Natural killer cell (primary cell): ENCODE measurements around the gene IL2RG. TPM values are rescaled to one million over a fixed set of nuclear protein-coding genes. Genes with fewer than 3 reads are reported as not detected.

Experiments
- ATAC-seq, 3 donors: fragments of 150-1000 bp in 2 of 3; fragments of 200-7000 bp in 1 of 3; cut with Tn5 transposase; 1 replicate in 1 of 3; 2 replicates in 2 of 3; pipeline ENCODE4 v1.10.0; 2021; ENCODE audit warnings: mild to moderate bottlenecking in 2 of 3, moderate library complexity in 2 of 3
- DNase-seq, 2 donors: peaks; one replicate each; pipeline versions ENCODE4 v3.0.0 to v3.0.0-alpha.2; 2013 to 2021; ENCODE audit warnings: mixed read lengths in 1 of 2
- H3K27ac ChIP-seq: one replicate; pipeline ENCODE4 v1.5.1; 2013; ENCODE audit warnings: mild to moderate bottlenecking, low read length
- H3K27me3 ChIP-seq: one replicate; pipeline ENCODE4 v1.6.1; 2013; ENCODE audit warnings: low read length; ENCODE audit not compliant: control insufficient read depth, insufficient read depth
- H3K36me3 ChIP-seq: one replicate; pipeline ENCODE4 v1.6.1; 2013; ENCODE audit warnings: low read length; ENCODE audit not compliant: control insufficient read depth, insufficient read depth
- H3K4me1 ChIP-seq: one replicate; pipeline ENCODE4 v1.6.1; 2013; ENCODE audit warnings: low read length; ENCODE audit not compliant: control insufficient read depth, insufficient read depth
- H3K4me3 ChIP-seq: one replicate; pipeline ENCODE4 v1.5.1; 2013; ENCODE audit warnings: low read length
- H3K9me3 ChIP-seq: one replicate; pipeline ENCODE4 v1.6.1; 2013; ENCODE audit warnings: low read length; ENCODE audit not compliant: control insufficient read depth, insufficient read depth
- H3K27ac Mint-ChIP-seq, 2 donors: one replicate each; pipeline ENCODE4 v1.8.0; 2022; ENCODE audit warnings: mild to moderate bottlenecking in 2 of 2, mixed read lengths in 2 of 2, moderate library complexity in 1 of 2
- H3K27me3 Mint-ChIP-seq, 2 donors: one replicate each; pipeline ENCODE4 v1.8.0; 2022; ENCODE audit warnings: low read depth in 2 of 2, mixed read lengths in 2 of 2
- H3K36me3 Mint-ChIP-seq: one replicate; pipeline ENCODE4 v1.8.0; 2022; ENCODE audit warnings: mixed read lengths
- H3K4me1 Mint-ChIP-seq, 2 donors: one replicate each; pipeline ENCODE4 v1.8.0; 2022; ENCODE audit warnings: mixed read lengths in 2 of 2
- H3K4me3 Mint-ChIP-seq: one replicate; pipeline ENCODE4 v1.8.0; 2022; ENCODE audit warnings: mild to moderate bottlenecking, moderate library complexity, mixed read lengths
- H3K9me3 Mint-ChIP-seq, 2 donors: one replicate each; pipeline ENCODE4 v1.8.0; 2022; ENCODE audit warnings: mixed read lengths in 2 of 2
- WGBS: methylation state at CpG from one replicate; pipeline ENCODE4 v1.1.7; 2013; ENCODE audit warnings: missing lambda C conversion rate; ENCODE audit not compliant: insufficient coverage; 5-methylcytosine and 5-hydroxymethylcytosine counted together
- intact Hi-C: fragments of 100-400 bp; cut with micrococcal nuclease; formaldehyde crosslinking; loops from one replicate; pipeline ENCODE4 v1.14.2; 2022
- total RNA-seq, 4 donors: library from RNA; stranded (reverse); fragments of 120-200 nt in 1 of 4; gene quantifications; one replicate each; pipeline versions ENCODE4 v1.2.3 to v1.2.4, GENCODE V29; 2013 to 2022
- TF ChIP-seq, protein P1 (sequence below): fragments of 200-600 bp; IDR thresholded peaks from one replicate; pipeline ENCODE4 v1.8.0; 2022; ENCODE audit warnings: antibody characterized with exemption

Gene IL2RG
- total RNA-seq, 3 donors from 2014 or later (not counting 1 experiment from before 2014, with no cell fraction given): 506 to 577 (median 550) TPM

DNA sequence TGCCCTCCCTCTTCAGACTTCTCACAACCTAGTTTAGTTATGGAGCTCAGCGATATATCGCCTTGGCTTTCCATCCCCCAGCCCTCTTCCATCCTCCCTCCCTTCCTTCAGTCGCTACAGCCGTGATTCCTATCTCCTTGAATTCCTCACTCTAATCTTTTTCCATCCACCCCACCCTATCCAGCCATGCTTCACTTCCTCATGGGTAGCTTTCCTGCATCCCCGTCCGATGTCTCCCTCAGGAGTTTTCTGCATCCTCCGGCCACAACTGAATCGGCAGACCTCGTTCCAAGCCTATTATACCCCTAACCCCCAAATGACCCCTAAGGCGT lies 43.7 kb downstream of the IL2RG start:
- Histone ChIP-seq H3K4me3 (peak overlapping the region; percentile 85), H3K27ac (peak overlapping the region; percentile 95), H3K27me3 (no peaks in the 10 kb centered on the region), H3K4me1 (peaks cover 9% of the 10 kb centered on the region), H3K9me3 (no peaks in the 10 kb centered on the region), H3K36me3 (no peaks in the 10 kb centered on the region)
- Mint-ChIP-seq H3K9me3 (no peaks in the 10 kb centered on the region), H3K27me3 (no peaks in the 10 kb centered on the region), H3K36me3 (no peaks in the 10 kb centered on the region), H3K4me1 (peaks cover 11 to 21% of the 10 kb centered on the region in 2 donors), H3K4me3 (peak overlapping the region; percentile 96), H3K27ac (peak overlapping the region; percentile 88 to 97)
- WGBS: 0% methylated on average over 10 of the region's 10 CpGs
- DNase-seq (no peak), ATAC-seq (no peak)
- intact Hi-C loops: loop anchor here (1.0 to 5.0 kb wide), 2 partner anchors 29 to 45 kb away; partner anchors contain the start of gene IL2RG
- TF ChIP-seq, protein P1, sequence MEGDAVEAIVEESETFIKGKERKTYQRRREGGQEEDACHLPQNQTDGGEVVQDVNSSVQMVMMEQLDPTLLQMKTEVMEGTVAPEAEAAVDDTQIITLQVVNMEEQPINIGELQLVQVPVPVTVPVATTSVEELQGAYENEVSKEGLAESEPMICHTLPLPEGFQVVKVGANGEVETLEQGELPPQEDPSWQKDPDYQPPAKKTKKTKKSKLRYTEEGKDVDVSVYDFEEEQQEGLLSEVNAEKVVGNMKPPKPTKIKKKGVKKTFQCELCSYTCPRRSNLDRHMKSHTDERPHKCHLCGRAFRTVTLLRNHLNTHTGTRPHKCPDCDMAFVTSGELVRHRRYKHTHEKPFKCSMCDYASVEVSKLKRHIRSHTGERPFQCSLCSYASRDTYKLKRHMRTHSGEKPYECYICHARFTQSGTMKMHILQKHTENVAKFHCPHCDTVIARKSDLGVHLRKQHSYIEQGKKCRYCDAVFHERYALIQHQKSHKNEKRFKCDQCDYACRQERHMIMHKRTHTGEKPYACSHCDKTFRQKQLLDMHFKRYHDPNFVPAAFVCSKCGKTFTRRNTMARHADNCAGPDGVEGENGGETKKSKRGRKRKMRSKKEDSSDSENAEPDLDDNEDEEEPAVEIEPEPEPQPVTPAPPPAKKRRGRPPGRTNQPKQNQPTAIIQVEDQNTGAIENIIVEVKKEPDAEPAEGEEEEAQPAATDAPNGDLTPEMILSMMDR: no peak

DNA sequence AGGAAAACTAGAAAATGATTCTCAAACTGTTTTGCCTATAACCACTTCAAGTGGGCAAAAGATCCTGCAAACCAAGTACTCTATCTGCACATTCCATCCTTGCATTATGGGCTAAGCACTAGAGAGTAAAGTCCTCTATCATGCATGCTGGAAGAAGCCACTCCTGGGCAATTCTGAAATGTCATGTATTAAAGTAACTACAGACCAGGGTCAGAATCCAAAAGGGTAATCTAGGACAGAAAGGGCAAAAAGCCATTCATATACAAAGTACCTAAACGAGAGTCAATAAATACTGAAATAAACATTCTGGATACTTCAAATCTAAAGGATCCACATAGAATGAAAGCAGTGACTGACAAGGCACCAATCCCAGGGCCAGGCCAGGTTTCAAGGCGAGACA lies 44.3 kb downstream of the IL2RG start:
- intact Hi-C loops: loop anchor here (5.0 kb wide), 1 partner anchor 45 kb away; the partner anchor contains the start of gene IL2RG
- TF ChIP-seq, protein P1: no peak
- H3K4me1 ChIP-seq: peaks cover 9% of the 10 kb centered on the region
- peak overlapping the region; percentile 95 for H3K27ac ChIP-seq
- Mint-ChIP-seq H3K9me3 (no peaks in the 10 kb centered on the region), H3K27ac (peak overlapping the region; percentile 88 to 97), H3K4me1 (peaks cover 11 to 21% of the 10 kb centered on the region in 2 donors), H3K4me3 (peak overlapping the region; percentile 96), H3K36me3 (no peaks in the 10 kb centered on the region), H3K27me3 (no peaks in the 10 kb centered on the region)
- no peaks in the 10 kb centered on the region for H3K27me3 ChIP-seq
- 23% methylated on average over 2 of the region's 2 CpGs for WGBS
- H3K4me3 ChIP-seq: peak overlapping the region; percentile 85
- H3K36me3 ChIP-seq: no peaks in the 10 kb centered on the region
- DNase-seq: no peak
- no peaks in the 10 kb centered on the region for H3K9me3 ChIP-seq
- ATAC-seq: no peak

DNA sequence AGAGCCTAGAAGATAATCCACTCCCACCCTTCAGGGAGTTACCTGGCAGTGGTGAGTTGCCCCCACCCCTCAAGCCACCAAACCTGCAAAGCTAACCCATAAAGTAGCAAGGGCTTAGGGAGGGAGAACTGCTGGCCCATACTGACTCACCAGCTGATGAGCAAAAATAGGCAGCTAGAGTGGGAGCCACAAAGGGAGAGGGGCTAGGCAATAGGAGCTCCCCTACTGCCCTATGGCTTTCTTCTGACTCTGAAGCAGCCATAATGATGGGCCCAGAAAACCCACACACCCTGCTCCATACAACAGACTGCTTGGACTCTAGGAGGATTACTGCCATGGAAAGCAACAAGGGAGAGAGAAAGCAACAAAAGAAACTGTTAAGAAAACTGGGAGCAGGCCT lies 51.2 kb downstream of the IL2RG start:
- Mint-ChIP-seq H3K27me3 (no peaks in the 10 kb centered on the region), H3K36me3 (no peaks in the 10 kb centered on the region), H3K4me3 (no peak overlapping the region), H3K27ac (no peak overlapping the region), H3K9me3 (no peaks in the 10 kb centered on the region), H3K4me1 (peaks cover 20 to 29% of the 10 kb centered on the region in 2 donors)
- H3K9me3 ChIP-seq: no peaks in the 10 kb centered on the region
- H3K4me3 ChIP-seq: no peak overlapping the region
- TF ChIP-seq, protein P1: no peak
- no peaks in the 10 kb centered on the region for H3K27me3 ChIP-seq
- H3K36me3 ChIP-seq: peaks cover 22% of the 10 kb centered on the region
- peaks cover 3% of the 10 kb centered on the region for H3K4me1 ChIP-seq
- H3K27ac ChIP-seq: no peak overlapping the region
- ATAC-seq (no peak), DNase-seq (no peak)
- intact Hi-C loops: no loop called here

DNA sequence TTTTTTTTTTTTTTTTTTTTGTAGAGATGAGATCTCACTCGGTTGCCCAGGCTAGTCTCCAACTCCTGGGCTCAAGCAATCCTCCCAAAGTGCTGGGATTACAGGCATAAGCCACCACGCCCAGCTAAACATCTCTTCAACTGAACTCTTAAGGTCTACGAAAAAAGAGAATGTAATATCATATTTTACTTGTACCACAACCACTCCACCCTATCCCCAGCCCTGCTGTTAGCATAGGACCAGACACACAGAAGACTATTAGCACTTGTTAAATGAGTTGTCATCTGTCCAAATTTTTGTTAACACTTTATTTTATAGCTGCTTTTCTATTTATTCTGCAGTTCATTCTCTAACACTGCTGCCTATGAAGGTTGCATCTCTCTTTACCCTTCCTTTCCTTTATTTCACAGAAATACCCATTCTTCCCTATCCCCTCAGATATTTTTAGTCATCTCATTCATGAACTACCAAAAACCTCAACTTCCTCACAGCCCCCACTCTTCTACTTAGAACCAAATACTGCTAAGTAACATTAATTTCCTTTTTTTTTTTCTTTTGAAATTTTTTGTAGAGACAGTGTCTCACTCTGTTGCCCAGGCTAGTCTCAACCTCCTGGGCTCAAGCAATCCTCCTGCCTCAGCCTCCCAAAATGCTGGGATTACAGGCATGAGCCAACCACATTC lies 53.4 kb downstream of the IL2RG start:
- WGBS: 100% methylated on average over 1 of the region's 3 CpGs
- H3K27me3 ChIP-seq: no peaks in the 10 kb centered on the region
- TF ChIP-seq, protein P1: no peak
- Mint-ChIP-seq H3K27ac (peak overlapping the region; percentile 4 to 77), H3K4me3 (peak overlapping the region; percentile 1), H3K27me3 (no peaks in the 10 kb centered on the region), H3K9me3 (no peaks in the 10 kb centered on the region), H3K4me1 (peaks cover 20% of the 10 kb centered on the region in 2 donors), H3K36me3 (no peaks in the 10 kb centered on the region)
- peaks cover 22% of the 10 kb centered on the region for H3K36me3 ChIP-seq
- peaks cover 7% of the 10 kb centered on the region for H3K4me1 ChIP-seq
- no peaks in the 10 kb centered on the region for H3K9me3 ChIP-seq
- no peak overlapping the region for H3K4me3 ChIP-seq
- no peak for ATAC-seq
- intact Hi-C loops: no loop called here
- DNase-seq: no peak
- H3K27ac ChIP-seq: no peak overlapping the region
